ENCODE measurements around the gene RGL3. TPM values are rescaled to one million over a fixed set of nuclear protein-coding genes. Genes with fewer than 3 reads are reported as not detected.

Gene RGL3
- total RNA-seq, 4 donors from 2014 or later: 5.9 to 22.9 (median 7.3) TPM

GRCh38 chr19:11373166-11373884 is 45.8 kb downstream of the RGL3 start:
- DNase-seq (ENCODE audit: low spot score) (no peak), ATAC-seq (ENCODE audit: low FRiP score) (no peak)
- no peak for TF ChIP-seq CTCF (IDR thresholded peaks at IDR 0.05)

GRCh38 chr19:11370744-11371143 is 48.4 kb downstream of the RGL3 start:
- no peak for ATAC-seq (ENCODE audit: low FRiP score)
- no peak for TF ChIP-seq CTCF (IDR thresholded peaks at IDR 0.05)
- no peak for DNase-seq (ENCODE audit: low spot score)

- ATAC-seq (ENCODE audit: low FRiP score) (no peak), DNase-seq (ENCODE audit: low spot score) (no peak)
- no peak for TF ChIP-seq CTCF (IDR thresholded peaks at IDR 0.05)
Observed at GRCh38 chr19:11367528-11367927, 51.6 kb downstream of the RGL3 start.

GRCh38 chr19:11365557-11366117 is 53.5 kb downstream of the RGL3 start:
- DNase-seq (ENCODE audit: low spot score) (no peak), ATAC-seq (ENCODE audit: low FRiP score) (no peak)
- TF ChIP-seq CTCF (IDR thresholded peaks at IDR 0.05): no peak

- no peak for TF ChIP-seq CTCF (IDR thresholded peaks at IDR 0.05)
- DNase-seq (ENCODE audit: low spot score) (no peak), ATAC-seq (ENCODE audit: low FRiP score) (no peak)
Observed at GRCh38 chr19:11364935-11365334, 54.2 kb downstream of the RGL3 start.

GRCh38 chr19:11364296-11364904 is 54.7 kb downstream of the RGL3 start:
- DNase-seq (ENCODE audit: low spot score) (no peak), ATAC-seq (ENCODE audit: low FRiP score) (no peak)
- no peak for TF ChIP-seq CTCF (IDR thresholded peaks at IDR 0.05)

GRCh38 chr19:11363881-11364280 is 55.2 kb downstream of the RGL3 start:
- DNase-seq (ENCODE audit: low spot score): no peak
- no peak for TF ChIP-seq CTCF (IDR thresholded peaks at IDR 0.05)
- no peak for ATAC-seq (ENCODE audit: low FRiP score)
